HG03457 (cell line): Measurements from ENCODE around the gene CASQ2.

Experiments used
- ATAC-seq: cut with Tn5 transposase; IDR thresholded peaks from one replicate; pipeline ENCODE4 v1.9.1; 2021; ENCODE audit warnings: moderate number of reproducible peaks; ENCODE audit not compliant: unreplicated experiment

The CASQ2 gene

GRCh38 chr1:115768549-115768948 is at the start of gene CASQ2:
Gene CASQ2 (minus strand): TSS chr1:115768714. CDS start chr1:115768541, 173 bp downstream.
- no peak for ATAC-seq

- no peak for ATAC-seq
These were observed 47.2 kb upstream of the CASQ2 start for GRCh38 chr1:115815694-115816093.

GRCh38 chr1:115814685-115815398 is 46.3 kb upstream of the CASQ2 start:
- no peak for ATAC-seq

- no peak for ATAC-seq
These were observed 45.2 kb upstream of the CASQ2 start for GRCh38 chr1:115813727-115814126.

GRCh38 chr1:115811140-115811828 is 42.8 kb upstream of the CASQ2 start:
- ATAC-seq: no peak

GRCh38 chr1:115810609-115811008 is 42.1 kb upstream of the CASQ2 start:
- no peak for ATAC-seq

GRCh38 chr1:115809847-115810246 is 41.3 kb upstream of the CASQ2 start:
- no peak for ATAC-seq

- ATAC-seq: no peak
These were observed 40.6 kb upstream of the CASQ2 start for GRCh38 chr1:115809076-115809475.

GRCh38 chr1:115807723-115808122 is 39.2 kb upstream of the CASQ2 start:
- ATAC-seq: peak; percentile 61

- ATAC-seq: no peak
These were observed 37.1 kb upstream of the CASQ2 start for GRCh38 chr1:115805597-115805996.

GRCh38 chr1:115802416-115802815 is 33.9 kb upstream of the CASQ2 start:
- no peak for ATAC-seq

GRCh38 chr1:115797486-115797885 is 29.0 kb upstream of the CASQ2 start:
- no peak for ATAC-seq

GRCh38 chr1:115796897-115797296 is 28.4 kb upstream of the CASQ2 start:
- ATAC-seq: no peak

GRCh38 chr1:115796036-115796435 is 27.5 kb upstream of the CASQ2 start:
- no peak for ATAC-seq

GRCh38 chr1:115794976-115795639 is 26.6 kb upstream of the CASQ2 start:
- no peak for ATAC-seq

GRCh38 chr1:115793162-115793561 is 24.6 kb upstream of the CASQ2 start:
- no peak for ATAC-seq

GRCh38 chr1:115791816-115792215 is 23.3 kb upstream of the CASQ2 start:
- ATAC-seq: no peak

- ATAC-seq: no peak
These were observed 22.3 kb upstream of the CASQ2 start for GRCh38 chr1:115790846-115791245.

GRCh38 chr1:115790356-115790755 is 21.8 kb upstream of the CASQ2 start:
- no peak for ATAC-seq

GRCh38 chr1:115783311-115783710 is 14.8 kb upstream of the CASQ2 start:
- no peak for ATAC-seq

GRCh38 chr1:115782571-115783281 is 14.2 kb upstream of the CASQ2 start:
- ATAC-seq: no peak
